Coronary artery (tissue), 2 donors: ENCODE data around the gene AKR7A3.
"Not testable (repeated sequence)": the region's sequence is repeated elsewhere in the genome, so short reads cannot be mapped to it uniquely, and the experiment has no call there.

Experiments used
- DNase-seq: peaks from one replicate; pipeline ENCODE4 v3.0.0-alpha.2; 2017; ENCODE audit warnings: low spot score
- H3K27ac ChIP-seq, 2 donors: fragments of 200-600 bp; sonication (generic); one replicate each; pipeline ENCODE4 v1.5.1; 2016 to 2019
- H3K4me3 ChIP-seq: fragments of 200-600 bp; sonication (generic); 2 replicates; pipeline ENCODE4 v1.5.1; 2016; ENCODE audit warnings: mild to moderate bottlenecking, moderate library complexity
- CTCF ChIP-seq: fragments of 200-600 bp; sonication (generic); IDR thresholded peaks from one replicate; pipeline ENCODE4 v1.5.1; 2019; ENCODE audit warnings: antibody characterized with exemption

The AKR7A3 gene

GRCh38 chr1:19257178-19257914 is 31.2 kb downstream of the AKR7A3 start:
- no peak for TF ChIP-seq CTCF
- DNase-seq, result no peak

DNA sequence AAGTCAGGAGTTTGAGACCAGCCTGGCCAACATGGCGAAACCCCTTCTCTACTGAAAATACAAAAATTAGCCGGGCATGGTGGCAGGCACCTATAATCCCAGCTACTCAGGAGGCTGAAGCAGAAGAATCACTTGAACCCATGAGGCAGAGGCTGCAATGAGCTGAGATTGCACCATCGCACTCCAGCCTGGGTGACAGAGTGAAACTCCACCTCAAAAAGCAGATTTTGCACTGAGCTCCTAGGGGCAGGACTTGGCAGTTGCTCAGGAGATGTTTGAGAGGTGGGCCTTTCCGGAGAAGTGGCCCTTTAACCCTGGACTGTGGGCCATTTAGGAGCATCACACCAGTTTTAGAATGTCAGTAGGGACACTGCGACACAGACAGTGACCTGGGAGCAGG is 32.3 kb downstream of the AKR7A3 start:
- H3K4me3 ChIP-seq, H3K27ac ChIP-seq: not testable (repeated sequence)

More at GRCh38 chr1:19257178-19257914, 31.2 kb downstream of the AKR7A3 start:
- no peak overlapping the region for H3K4me3 ChIP-seq
- H3K27ac ChIP-seq, result no peak overlapping the region

GRCh38 chr1:19255288-19255687 is 33.3 kb downstream of the AKR7A3 start:
- no peak for DNase-seq
- Histone ChIP-seq H3K27ac (no peak overlapping the region), H3K4me3 (no peak overlapping the region)
- TF ChIP-seq CTCF, result no peak

More for the DNA sequence above, 32.3 kb downstream of the AKR7A3 start:
- DNase-seq, result not testable (repeated sequence)

- no peak for TF ChIP-seq CTCF
- no peak overlapping the region for H3K27ac ChIP-seq
- H3K4me3 ChIP-seq, result no peak overlapping the region
- no peak for DNase-seq
Observed at GRCh38 chr1:19254416-19254815, 34.2 kb downstream of the AKR7A3 start.

- peak within 1 kb of the TSS; percentile 94 for H3K4me3 ChIP-seq
- peak; percentile 85 for DNase-seq
- H3K27ac ChIP-seq, result peak within 1 kb of the TSS; percentile 88 to 96
- TF ChIP-seq CTCF, result no peak
Observed at GRCh38 chr1:19251305-19252196, 37.0 kb downstream of the AKR7A3 start, which contains the start of the genes EMC1 and MRTO4. EMC1 (minus strand) TSS chr1:19251524; CDS start chr1:19251509, 15 bp downstream. MRTO4 (plus strand) TSS chr1:19251805; CDS start chr1:19251836, 31 bp downstream.

- DNase-seq, result no peak
- no peak for TF ChIP-seq CTCF
- Histone ChIP-seq H3K27ac (peak overlapping the region; percentile 88 to 96), H3K4me3 (peak overlapping the region; percentile 94)
Observed at GRCh38 chr1:19250629-19251304, 37.8 kb downstream of the AKR7A3 start.
